Vagina (tissue), 2 donors: ENCODE data around the gene KCNIP4. TPM values are rescaled to one million over a fixed set of nuclear protein-coding genes. Genes with fewer than 3 reads are reported as not detected.

Source experiments
- DNase-seq, 2 donors: peaks; one replicate each; pipeline ENCODE4 v3.0.0-alpha.2; 2017; ENCODE audit errors: extremely low spot score in 2 of 2
- H3K27ac ChIP-seq: fragments of 200-600 bp; sonication (generic); one replicate; pipeline ENCODE4 v1.5.1; 2019
- H3K27me3 ChIP-seq: fragments of 200-600 bp; sonication (generic); one replicate; pipeline ENCODE4 v1.5.1; 2019
- H3K36me3 ChIP-seq, 2 donors: fragments of 200-600 bp; sonication (generic); one replicate each; pipeline ENCODE4 v1.5.1; 2017 to 2019
- H3K4me1 ChIP-seq: fragments of 200-600 bp; sonication (generic); one replicate; pipeline ENCODE4 v1.5.1; 2019
- H3K4me3 ChIP-seq, 2 donors: fragments of 200-600 bp; sonication (generic); 1 replicate in 1 of 2; 2 replicates in 1 of 2; pipeline ENCODE4 v1.5.1; 2016 to 2019
- H3K9me3 ChIP-seq: fragments of 200-600 bp; sonication (generic); one replicate; pipeline ENCODE4 v1.5.1; 2019
- CTCF ChIP-seq, 3 experiments: fragments of 450-650 bp in 2 of 3; fragments of 200-600 bp in 1 of 3; sonication (generic) in 1 of 3; IDR thresholded peaks; one replicate each; pipeline ENCODE4 v1.5.1; 2017 to 2019; ENCODE audit warnings: antibody characterized with exemption in 3 of 3, mild to moderate bottlenecking in 2 of 3, moderate library complexity in 2 of 3
- POLR2A ChIP-seq, 2 donors: fragments of 450-650 bp; IDR thresholded peaks; one replicate each; pipeline ENCODE4 v1.6.1; 2017; ENCODE audit warnings: antibody characterized with exemption in 2 of 2, mild to moderate bottlenecking in 2 of 2, moderate library complexity in 2 of 2
- POLR2AphosphoS5 ChIP-seq, 2 donors: sonication (generic); formaldehyde crosslinking; IDR thresholded peaks; one replicate each; pipeline ENCODE4 v1.9.0; 2017; ENCODE audit warnings: antibody characterized with exemption in 2 of 2, mild to moderate bottlenecking in 2 of 2, low read depth in 1 of 2; ENCODE audit not compliant: insufficient read depth in 1 of 2
- intact Hi-C: fragments of 100-400 bp; cut with DNase I; formaldehyde crosslinking; loops from one replicate; pipeline ENCODE4 v1.15.1; 2023
- total RNA-seq: library from RNA; depleted of rRNA; stranded (reverse); fragments of >200 nt; gene quantifications from one replicate; pipeline ENCODE4 v1.2.3, GENCODE V29; 2016

The KCNIP4 gene
- total RNA-seq, 1 donor from 2014 or later: not detected

- peaks cover 6% of the 10 kb centered on the region for H3K4me1 ChIP-seq
- no peak overlapping the region for H3K27ac ChIP-seq
- intact Hi-C loops: no loop called here
- no peaks in the 10 kb centered on the region for H3K27me3 ChIP-seq
- DNase-seq: no peak
- H3K36me3 ChIP-seq: no peaks in the 10 kb centered on the region
- no peak overlapping the region for H3K4me3 ChIP-seq
- TF ChIP-seq POLR2AphosphoS5 (IDR thresholded peaks at IDR 0.05; ENCODE audit: insufficient read depth in 1 of 2, low read depth in 1 of 2) (no peak), POLR2A (IDR thresholded peaks at IDR 0.05) (no peak), CTCF (IDR thresholded peaks at IDR 0.05) (no peak)
- no peaks in the 10 kb centered on the region for H3K9me3 ChIP-seq
These were observed 478.0 kb downstream of the KCNIP4 start for GRCh38 chr4:21470535-21470934.

- DNase-seq: no peak
- no peak for TF ChIP-seq POLR2A (IDR thresholded peaks at IDR 0.05)
- no peak for TF ChIP-seq POLR2AphosphoS5 (IDR thresholded peaks at IDR 0.05; ENCODE audit: insufficient read depth in 1 of 2, low read depth in 1 of 2)
- no peak for TF ChIP-seq CTCF (IDR thresholded peaks at IDR 0.05)
- no peaks in the 10 kb centered on the region for H3K27me3 ChIP-seq
- H3K36me3 ChIP-seq: no peaks in the 10 kb centered on the region
- peaks cover 6% of the 10 kb centered on the region for H3K4me1 ChIP-seq
- intact Hi-C loops: no loop called here
- no peaks in the 10 kb centered on the region for H3K9me3 ChIP-seq
- no peak overlapping the region for H3K27ac ChIP-seq
- no peak overlapping the region for H3K4me3 ChIP-seq
These were observed 478.9 kb downstream of the KCNIP4 start for GRCh38 chr4:21469438-21470300.

- Histone ChIP-seq H3K27ac (no peak overlapping the region), H3K4me3 (no peak overlapping the region), H3K36me3 (no peaks in the 10 kb centered on the region), H3K9me3 (no peaks in the 10 kb centered on the region), H3K4me1 (peaks cover 6% of the 10 kb centered on the region), H3K27me3 (no peaks in the 10 kb centered on the region)
- intact Hi-C loops: no loop called here
- TF ChIP-seq POLR2AphosphoS5 (IDR thresholded peaks at IDR 0.05; ENCODE audit: insufficient read depth in 1 of 2, low read depth in 1 of 2) (no peak), POLR2A (IDR thresholded peaks at IDR 0.05) (no peak)
- DNase-seq: no peak
These were observed 481.0 kb downstream of the KCNIP4 start for GRCh38 chr4:21467551-21467950.

- Histone ChIP-seq H3K9me3 (no peaks in the 10 kb centered on the region), H3K27me3 (no peaks in the 10 kb centered on the region), H3K4me3 (no peak overlapping the region), H3K27ac (no peak overlapping the region), H3K36me3 (no peaks in the 10 kb centered on the region), H3K4me1 (no peaks in the 10 kb centered on the region)
- intact Hi-C loops: no loop called here
- TF ChIP-seq POLR2A (IDR thresholded peaks at IDR 0.05): no peak
- TF ChIP-seq POLR2AphosphoS5 (IDR thresholded peaks at IDR 0.05; ENCODE audit: insufficient read depth in 1 of 2, low read depth in 1 of 2): no peak
- TF ChIP-seq CTCF (IDR thresholded peaks at IDR 0.05): no peak
- DNase-seq: no peak
These were observed 491.3 kb downstream of the KCNIP4 start for GRCh38 chr4:21457086-21457840.

GRCh38 chr4:21454831-21455230, 493.7 kb downstream of the KCNIP4 start:
- no peak for DNase-seq
- H3K4me1 ChIP-seq: no peaks in the 10 kb centered on the region
- no peaks in the 10 kb centered on the region for H3K9me3 ChIP-seq
- no peaks in the 10 kb centered on the region for H3K27me3 ChIP-seq
- H3K27ac ChIP-seq: no peak overlapping the region
- no peaks in the 10 kb centered on the region for H3K36me3 ChIP-seq
- intact Hi-C loops: no loop called here
- no peak overlapping the region for H3K4me3 ChIP-seq
- TF ChIP-seq POLR2AphosphoS5 (IDR thresholded peaks at IDR 0.05; ENCODE audit: insufficient read depth in 1 of 2, low read depth in 1 of 2) (no peak), POLR2A (IDR thresholded peaks at IDR 0.05) (no peak)
